HG02885 (cell line): Measurements from ENCODE around the gene SLC39A10.

Experiments used
- ATAC-seq: cut with Tn5 transposase; IDR thresholded peaks from one replicate; pipeline ENCODE4 v1.9.1; 2021; ENCODE audit warnings: mild to moderate bottlenecking; ENCODE audit not compliant: unreplicated experiment, poor library complexity

SLC39A10 gene, protein sequence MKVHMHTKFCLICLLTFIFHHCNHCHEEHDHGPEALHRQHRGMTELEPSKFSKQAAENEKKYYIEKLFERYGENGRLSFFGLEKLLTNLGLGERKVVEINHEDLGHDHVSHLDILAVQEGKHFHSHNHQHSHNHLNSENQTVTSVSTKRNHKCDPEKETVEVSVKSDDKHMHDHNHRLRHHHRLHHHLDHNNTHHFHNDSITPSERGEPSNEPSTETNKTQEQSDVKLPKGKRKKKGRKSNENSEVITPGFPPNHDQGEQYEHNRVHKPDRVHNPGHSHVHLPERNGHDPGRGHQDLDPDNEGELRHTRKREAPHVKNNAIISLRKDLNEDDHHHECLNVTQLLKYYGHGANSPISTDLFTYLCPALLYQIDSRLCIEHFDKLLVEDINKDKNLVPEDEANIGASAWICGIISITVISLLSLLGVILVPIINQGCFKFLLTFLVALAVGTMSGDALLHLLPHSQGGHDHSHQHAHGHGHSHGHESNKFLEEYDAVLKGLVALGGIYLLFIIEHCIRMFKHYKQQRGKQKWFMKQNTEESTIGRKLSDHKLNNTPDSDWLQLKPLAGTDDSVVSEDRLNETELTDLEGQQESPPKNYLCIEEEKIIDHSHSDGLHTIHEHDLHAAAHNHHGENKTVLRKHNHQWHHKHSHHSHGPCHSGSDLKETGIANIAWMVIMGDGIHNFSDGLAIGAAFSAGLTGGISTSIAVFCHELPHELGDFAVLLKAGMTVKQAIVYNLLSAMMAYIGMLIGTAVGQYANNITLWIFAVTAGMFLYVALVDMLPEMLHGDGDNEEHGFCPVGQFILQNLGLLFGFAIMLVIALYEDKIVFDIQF

GRCh38 chr2:195656859-195657633, at the start of gene SLC39A10:
SLC39A10 (plus strand) TSS chr2:195657226; CDS start chr2:195680043, 22,817 bp downstream.
- ATAC-seq = peak; percentile 75

DNA sequence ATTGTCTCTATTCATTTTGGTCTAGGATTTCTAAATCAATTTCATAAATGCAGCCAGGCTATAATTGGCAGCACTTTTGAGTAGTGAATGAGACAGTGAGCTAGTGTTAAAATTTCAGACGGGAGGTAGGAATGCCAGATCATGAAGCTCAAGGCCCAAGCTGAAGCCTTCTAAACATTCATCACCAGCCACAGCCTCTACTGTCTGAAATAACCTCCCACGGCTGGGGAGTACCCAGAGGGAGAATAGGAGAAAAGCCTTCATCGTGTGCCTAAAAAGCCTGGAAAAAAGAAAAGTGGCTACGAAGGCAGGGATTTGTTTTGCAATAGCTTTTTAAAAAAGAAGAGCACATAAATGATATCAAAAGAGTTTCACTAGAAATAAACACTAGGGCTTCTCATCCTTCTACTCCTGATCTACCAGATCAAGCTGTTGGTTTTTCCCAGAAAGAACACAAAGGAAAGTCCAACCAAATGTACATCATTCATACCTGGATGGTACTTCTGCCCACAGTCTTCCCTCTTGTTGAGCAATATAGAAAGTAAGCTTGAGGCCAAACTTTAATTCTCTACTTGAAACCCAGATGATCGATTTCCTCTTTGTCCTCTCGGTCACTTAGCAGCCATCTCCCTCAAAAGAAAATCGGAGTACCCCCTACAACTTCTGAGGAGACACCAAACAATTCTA, 48.1 kb upstream of the SLC39A10 start:
- no peak for ATAC-seq

DNA sequence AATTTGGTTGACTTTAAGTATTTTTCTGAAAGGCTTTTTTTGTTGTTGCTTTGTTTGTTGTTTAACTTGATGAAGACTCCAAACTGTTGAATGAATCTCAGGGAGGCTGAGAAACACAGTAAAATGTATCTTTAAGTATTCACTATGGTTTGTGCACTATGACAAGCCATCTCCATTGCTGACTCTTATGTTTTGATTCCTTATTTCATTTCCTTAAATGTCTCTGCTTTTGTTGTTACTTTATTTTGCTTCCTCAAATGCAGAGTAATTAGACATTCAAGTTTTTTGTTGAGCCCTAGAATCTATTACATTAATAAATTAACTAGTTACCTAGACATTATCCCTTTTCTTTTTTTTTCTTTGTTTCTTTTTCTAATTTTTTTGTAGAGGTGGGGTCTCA, 46.3 kb upstream of the SLC39A10 start:
- ATAC-seq = no peak

DNA sequence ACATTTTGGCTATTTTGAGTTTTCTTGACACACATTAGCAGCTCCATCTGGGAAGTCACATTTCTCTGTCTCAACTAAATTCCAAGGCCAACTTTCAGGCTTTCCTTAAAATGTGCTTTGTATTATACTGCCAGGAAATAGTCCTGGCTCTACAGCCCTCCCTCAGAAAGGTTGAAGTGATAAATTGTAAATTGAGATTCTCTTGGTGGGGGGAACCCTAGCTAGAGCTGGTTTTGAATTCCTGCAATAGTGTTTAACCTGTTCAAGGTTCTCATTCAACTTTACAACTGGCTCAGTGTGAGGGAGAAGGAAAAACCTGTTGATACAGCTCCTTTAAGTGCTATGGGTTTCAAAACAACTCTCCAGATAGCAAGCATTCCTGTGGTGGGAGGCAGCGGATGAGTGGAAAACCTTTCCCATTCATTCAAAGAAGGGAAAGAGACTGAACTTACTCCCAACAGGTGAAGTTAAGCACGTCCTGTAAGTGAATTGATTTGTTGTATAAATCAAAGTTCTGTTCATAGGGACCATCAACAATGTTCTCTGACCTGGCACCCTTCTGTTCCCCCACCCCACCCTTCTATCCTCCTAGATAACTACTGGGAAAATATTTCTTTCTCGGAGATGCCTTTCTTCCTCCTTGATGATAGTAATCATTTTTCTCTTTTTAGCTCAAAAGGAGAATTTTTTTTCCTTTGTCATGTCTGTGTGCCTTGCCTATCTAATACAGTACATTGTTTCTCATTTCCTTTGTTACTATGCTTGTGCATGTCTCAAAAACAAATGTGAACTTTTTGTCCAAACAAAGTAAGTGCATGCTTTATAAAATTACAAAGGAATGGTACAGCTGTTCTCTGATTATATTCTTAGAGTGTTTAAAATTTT, 44.2 kb upstream of the SLC39A10 start:
- ATAC-seq = no peak

- ATAC-seq = no peak
Measured at GRCh38 chr2:195613922-195614321, 43.1 kb upstream of the SLC39A10 start.

DNA sequence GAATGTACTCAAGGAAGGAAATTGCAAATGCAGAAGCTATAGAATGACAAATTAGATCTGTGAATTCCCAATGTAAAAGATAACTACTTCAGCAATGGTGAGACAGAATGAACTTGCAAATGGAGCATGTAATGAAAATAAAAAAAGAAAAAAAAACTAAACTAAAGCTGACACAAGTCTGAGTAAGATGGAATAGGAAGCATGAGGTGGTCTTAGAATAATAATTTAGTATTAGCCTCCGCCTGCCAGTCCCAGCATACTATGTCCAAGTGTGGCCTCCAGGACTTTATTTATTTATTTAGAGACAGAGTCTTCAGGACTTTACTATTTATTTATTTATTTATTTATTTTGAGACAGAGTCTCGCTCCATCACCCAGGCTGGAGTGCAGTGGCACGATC, 37.4 kb upstream of the SLC39A10 start:
- no peak for ATAC-seq

DNA sequence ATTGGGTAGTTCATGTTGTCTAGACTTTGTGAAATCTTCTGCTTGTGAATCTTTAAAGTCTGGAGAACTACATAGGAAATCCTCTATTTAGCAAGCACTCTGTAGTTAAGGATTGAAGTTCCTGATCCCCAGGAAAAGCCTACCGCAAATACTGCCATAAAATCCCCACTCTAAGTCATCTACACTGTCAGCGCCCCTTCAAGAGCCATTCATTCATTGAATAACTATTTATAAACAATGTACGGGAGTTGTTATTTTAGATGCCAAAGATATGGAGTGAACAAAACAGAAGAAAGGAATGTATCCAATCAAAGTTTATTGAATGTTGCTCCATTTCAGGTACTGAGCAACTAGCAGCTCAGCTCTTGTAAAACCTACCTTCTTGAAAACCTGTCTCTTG, 36.5 kb upstream of the SLC39A10 start:
- no peak for ATAC-seq

DNA sequence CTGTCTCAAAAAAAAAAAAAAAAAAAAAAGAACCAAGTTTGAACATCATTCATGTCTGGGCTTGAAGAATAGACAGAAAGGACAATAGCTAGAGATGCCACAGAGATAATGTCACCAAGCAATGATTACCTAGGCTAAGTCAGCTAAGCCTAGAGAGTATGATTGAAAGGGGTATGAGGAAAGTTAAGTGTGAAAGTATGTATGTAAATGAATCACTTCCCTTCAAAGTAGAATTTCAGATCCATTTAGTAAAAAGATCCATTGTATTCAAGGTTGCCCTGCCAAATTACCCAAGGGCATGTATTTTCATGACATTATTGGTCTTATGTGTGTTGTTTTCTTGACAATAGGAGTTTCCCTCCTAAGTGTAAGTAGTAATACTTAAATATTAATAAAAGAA, 34.1 kb upstream of the SLC39A10 start:
- ATAC-seq = no peak

DNA sequence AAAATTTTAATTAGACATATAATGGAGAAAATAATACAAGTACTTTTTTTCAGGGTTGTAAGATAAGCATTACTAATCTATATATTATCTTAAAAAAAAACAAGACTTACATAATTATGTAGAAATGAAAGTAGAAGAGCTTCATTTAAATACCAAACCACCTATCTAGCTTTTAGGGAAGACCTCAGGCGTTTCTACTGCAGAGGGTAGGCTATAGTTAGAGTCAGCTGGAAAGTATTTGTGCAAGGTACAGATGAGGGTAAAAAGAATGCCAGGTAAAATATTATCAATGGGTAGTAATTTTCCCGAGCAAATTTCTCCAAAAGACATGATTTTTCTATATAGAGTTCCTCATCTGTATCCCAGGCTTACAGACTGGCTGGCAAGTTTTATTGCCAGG, 30.5 kb upstream of the SLC39A10 start:
- no peak for ATAC-seq

- no peak for ATAC-seq
Measured at GRCh38 chr2:195628666-195629065, 28.4 kb upstream of the SLC39A10 start.

DNA sequence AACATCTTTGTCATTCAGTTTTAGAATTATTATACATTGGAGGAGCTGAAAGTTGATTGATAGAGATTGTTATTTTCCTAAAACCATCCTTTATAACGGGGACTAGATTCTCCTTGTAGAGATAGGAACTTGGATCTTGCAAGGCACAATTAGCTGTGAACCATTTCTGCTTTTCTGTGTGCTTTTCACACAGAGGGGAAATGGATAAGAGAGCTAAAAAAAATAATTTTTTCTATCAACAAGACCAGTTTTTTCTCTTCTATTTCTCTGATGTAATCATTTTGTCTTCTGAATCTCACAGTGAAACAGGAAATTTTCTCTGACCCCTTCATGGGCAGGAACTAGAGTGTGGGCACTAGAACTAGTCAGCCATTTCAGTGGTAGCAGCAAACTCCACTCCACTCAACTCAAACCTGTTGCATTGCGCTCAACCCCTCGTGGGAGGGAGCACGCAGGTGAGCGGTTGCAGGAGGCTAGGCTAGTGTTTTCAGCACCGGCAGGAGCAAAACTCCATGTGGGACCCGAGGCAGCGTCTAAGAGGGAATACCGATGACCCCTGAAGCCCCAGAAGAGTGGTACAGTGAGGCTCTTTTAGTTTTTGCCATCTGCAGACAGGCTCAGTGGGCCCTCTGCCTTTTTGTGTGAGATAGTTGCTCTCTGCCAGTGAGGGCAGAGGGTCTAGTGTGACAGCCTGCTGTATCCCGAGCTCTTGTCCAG, 24.0 kb upstream of the SLC39A10 start:
- ATAC-seq = no peak

DNA sequence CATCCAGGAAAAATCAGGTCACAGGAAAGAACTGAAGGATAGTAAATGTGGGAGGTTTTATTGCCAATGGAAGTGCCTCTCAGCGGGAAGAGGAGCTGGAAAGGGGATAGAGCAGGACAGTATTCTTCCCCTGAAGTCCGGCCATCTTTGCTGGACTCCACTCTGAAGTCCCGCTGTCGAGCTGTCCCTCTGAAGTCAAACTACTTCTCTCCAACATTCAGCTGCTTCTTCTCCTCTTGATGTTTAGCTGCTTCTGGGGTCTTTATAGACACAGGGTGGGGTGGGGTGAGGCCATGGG, 23.5 kb upstream of the SLC39A10 start:
- no peak for ATAC-seq

DNA sequence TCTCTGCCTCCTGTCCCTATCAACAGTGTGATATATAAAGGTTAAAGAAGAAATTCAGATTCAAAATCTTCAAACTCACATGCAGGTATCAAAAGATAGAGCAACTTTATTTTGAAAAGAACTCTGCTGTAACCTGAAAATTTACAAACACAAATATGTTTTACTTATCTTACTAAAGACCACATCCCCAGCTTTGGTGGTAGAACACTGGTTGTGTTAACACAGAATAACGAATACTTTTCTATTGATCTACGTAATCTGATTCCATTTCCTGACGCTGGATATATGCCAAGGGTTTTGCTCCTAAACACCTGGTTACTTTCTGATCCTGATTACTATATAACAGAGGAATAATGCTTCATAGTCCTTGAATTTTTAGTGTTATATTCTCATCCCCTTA, 23.1 kb upstream of the SLC39A10 start:
- no peak for ATAC-seq

DNA sequence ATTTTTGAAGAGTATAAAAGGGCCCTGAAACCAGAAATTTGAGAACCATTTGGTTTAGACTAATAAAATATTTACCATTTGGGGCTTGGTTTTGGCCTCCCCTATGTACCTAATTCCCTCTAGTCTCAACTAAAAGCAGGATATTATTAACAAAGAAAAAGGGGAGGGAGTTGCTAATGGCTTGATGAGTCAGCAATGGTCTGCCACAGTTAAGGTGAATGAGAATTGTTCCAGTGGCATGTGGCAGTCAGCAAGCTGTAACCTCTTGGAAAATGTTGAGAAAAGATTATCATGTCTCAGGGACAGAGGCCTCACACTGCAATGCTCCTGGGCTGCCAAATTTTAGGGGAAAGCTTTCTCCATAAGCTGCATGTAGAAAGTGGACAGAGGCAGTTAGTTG, 20.1 kb upstream of the SLC39A10 start:
- ATAC-seq = no peak

DNA sequence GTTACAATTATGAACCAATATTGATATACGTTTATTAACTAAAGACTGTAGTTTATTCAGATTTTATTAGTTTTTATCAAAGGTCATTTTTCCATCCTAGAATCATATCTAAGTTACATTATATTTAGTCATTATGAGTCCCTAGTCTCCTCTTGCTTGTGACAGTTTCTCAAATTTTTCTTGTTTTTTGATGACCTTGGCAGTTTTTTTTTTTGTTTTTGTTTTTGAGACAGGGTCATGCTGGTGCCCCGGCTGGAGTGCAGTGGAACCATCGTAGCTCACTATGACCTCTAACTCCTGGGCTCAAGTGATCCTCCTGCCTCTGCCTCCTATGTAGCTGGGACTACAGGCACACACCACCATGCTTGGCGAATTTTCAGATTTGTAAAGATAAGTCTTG, 18.3 kb upstream of the SLC39A10 start:
- ATAC-seq = no peak

GRCh38 chr2:195639238-195639858, 17.7 kb upstream of the SLC39A10 start:
- ATAC-seq = no peak

DNA sequence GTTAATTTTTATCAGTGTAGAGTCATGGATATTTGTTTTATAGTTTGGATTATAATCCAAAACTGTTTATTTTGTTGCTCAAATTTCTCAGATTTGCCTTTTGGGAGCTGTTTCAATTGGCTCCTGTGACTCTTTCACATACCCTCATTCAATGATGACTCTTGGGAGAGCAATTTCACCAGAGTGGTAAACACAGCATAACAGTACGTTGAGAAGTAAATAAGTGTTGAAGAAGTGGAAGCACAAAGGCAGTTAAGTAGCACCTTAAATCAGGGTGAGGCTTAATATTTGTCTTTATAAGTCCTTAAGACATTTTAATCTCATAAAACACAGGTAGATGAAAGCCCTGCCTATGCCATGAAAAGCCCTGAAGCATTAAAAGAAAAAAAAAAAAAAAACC, 17.1 kb upstream of the SLC39A10 start:
- ATAC-seq = no peak

DNA sequence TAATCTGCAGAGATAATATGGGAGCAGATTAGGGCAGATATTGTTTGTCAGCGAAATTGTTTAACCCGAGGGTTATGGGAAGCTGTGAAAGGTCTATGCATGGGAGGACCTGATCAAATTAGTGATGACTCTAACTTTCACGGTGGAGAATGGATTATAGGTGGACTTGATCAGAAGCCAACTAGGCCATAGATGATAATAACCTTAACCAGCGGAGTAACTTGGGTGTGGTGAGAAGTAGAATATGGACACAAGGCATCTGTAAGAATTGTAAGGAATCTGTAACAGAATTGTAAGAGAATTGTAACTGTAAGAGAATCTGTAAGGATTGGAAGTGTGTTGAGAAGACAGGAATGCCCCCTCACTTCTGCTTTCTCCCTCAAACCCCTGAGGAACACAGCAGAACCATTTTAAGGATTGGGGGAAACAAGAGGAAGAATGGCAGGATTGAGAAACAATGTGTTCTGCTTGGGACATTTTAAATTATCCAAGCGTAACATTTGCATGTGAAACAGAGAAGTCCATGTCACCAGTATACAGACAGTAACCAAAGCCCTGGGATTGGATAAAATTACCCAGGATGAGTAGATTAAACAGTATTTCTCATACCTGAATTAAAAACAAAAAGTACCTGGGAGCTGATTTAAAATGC, 14.9 kb upstream of the SLC39A10 start:
- no peak for ATAC-seq
